H9 (cell line): ENCODE measurements around the gene MRPS16. TPM values are rescaled to one million over a fixed set of nuclear protein-coding genes. Genes with fewer than 3 reads are reported as not detected.

ENCODE experiments used
- DNase-seq: peaks from one replicate; pipeline ENCODE4 v3.0.0-alpha.2; 2017
- H2AFZ ChIP-seq: one replicate; pipeline ENCODE4 v1.6.1; 2013; ENCODE audit warnings: mild to moderate bottlenecking, low read length, control low read depth, moderate library complexity
- H2AK5ac ChIP-seq: 2 replicates; pipeline ENCODE4 v1.6.1; 2013; ENCODE audit warnings: low read length, control low read depth, mixed read lengths; ENCODE audit not compliant: insufficient read length
- H2BK120ac ChIP-seq: one replicate; pipeline ENCODE4 v1.6.1; 2013; ENCODE audit warnings: low read depth, mild to moderate bottlenecking, low read length, control low read depth, inconsistent platforms; ENCODE audit not compliant: poor library complexity, severe bottlenecking
- H2BK12ac ChIP-seq: 2 replicates; pipeline ENCODE4 v1.6.1; 2013; ENCODE audit warnings: low read length, control low read depth, mixed read lengths, low read depth; ENCODE audit not compliant: insufficient read length
- H2BK15ac ChIP-seq: 2 replicates; pipeline ENCODE4 v1.6.1; 2013; ENCODE audit warnings: low read depth, low read length, control low read depth
- H2BK20ac ChIP-seq: one replicate; pipeline ENCODE4 v1.6.1; 2013; ENCODE audit warnings: low read depth, mild to moderate bottlenecking, low read length, control low read depth, inconsistent platforms; ENCODE audit not compliant: poor library complexity, severe bottlenecking
- H2BK5ac ChIP-seq: 2 replicates; pipeline ENCODE4 v1.6.1; 2013; ENCODE audit warnings: low read length, control low read depth, mixed read lengths; ENCODE audit not compliant: insufficient read length
- H3K14ac ChIP-seq: 2 replicates; pipeline ENCODE4 v1.6.1; 2013; ENCODE audit warnings: low read length, control low read depth; ENCODE audit not compliant: insufficient read depth
- H3K18ac ChIP-seq: 2 replicates; pipeline ENCODE4 v1.6.1; 2013; ENCODE audit warnings: low read depth, mild to moderate bottlenecking, mixed read lengths, low read length, control low read depth; ENCODE audit not compliant: insufficient read length
- H3K23ac ChIP-seq: 2 replicates; pipeline ENCODE4 v1.6.1; 2013; ENCODE audit warnings: low read length, control low read depth, mixed read lengths, low read depth; ENCODE audit not compliant: insufficient read length
- H3K23me2 ChIP-seq: 2 replicates; pipeline ENCODE4 v1.6.1; 2013; ENCODE audit warnings: low read depth, mild to moderate bottlenecking, mixed read lengths, low read length, control low read depth; ENCODE audit not compliant: insufficient read length, poor library complexity, severe bottlenecking
- H3K27ac ChIP-seq: 2 replicates; pipeline ENCODE4 v1.5.1; 2013; ENCODE audit warnings: low read length, control low read depth, mixed read lengths, low read depth; ENCODE audit not compliant: insufficient read length
- H3K27me3 ChIP-seq: 2 replicates; pipeline ENCODE4 v1.6.1; 2013; ENCODE audit warnings: low read length, control low read depth, inconsistent platforms; ENCODE audit not compliant: insufficient read depth
- H3K4ac ChIP-seq: 2 replicates; pipeline ENCODE4 v1.6.1; 2013; ENCODE audit warnings: low read depth, mild to moderate bottlenecking, control low read depth, inconsistent platforms, low read length, moderate library complexity
- H3K4me1 ChIP-seq: 2 replicates; pipeline ENCODE4 v1.6.1; 2013; ENCODE audit warnings: low read length, control low read depth, inconsistent platforms; ENCODE audit not compliant: insufficient read depth
- H3K4me2 ChIP-seq: 2 replicates; pipeline ENCODE4 v1.6.1; 2013; ENCODE audit warnings: low read length, control low read depth, mixed read lengths; ENCODE audit not compliant: insufficient read length, insufficient read depth
- H3K56ac ChIP-seq: 2 replicates; pipeline ENCODE4 v1.6.1; 2013; ENCODE audit warnings: low read depth, mild to moderate bottlenecking, mixed read lengths, low read length, control low read depth; ENCODE audit not compliant: insufficient read length
- H3K79me1 ChIP-seq: 2 replicates; pipeline ENCODE4 v1.6.1; 2013; ENCODE audit warnings: low read depth, mild to moderate bottlenecking, moderate library complexity, low read length, control low read depth, inconsistent platforms; ENCODE audit not compliant: insufficient read depth, poor library complexity, severe bottlenecking
- H3K79me2 ChIP-seq: 2 replicates; pipeline ENCODE4 v1.6.1; 2013; ENCODE audit warnings: low read length, control low read depth, inconsistent platforms; ENCODE audit not compliant: insufficient read depth
- H3K9ac ChIP-seq: 2 replicates; pipeline ENCODE4 v1.6.1; 2013; ENCODE audit warnings: low read length, control low read depth, mixed read lengths; ENCODE audit not compliant: insufficient read length; ENCODE audit errors: extremely low read depth
- H3K9me3 ChIP-seq: one replicate; pipeline ENCODE4 v1.6.1; 2013; ENCODE audit warnings: low read depth, low read length, inconsistent platforms; ENCODE audit not compliant: control insufficient read depth
- H3T11ph ChIP-seq: one replicate; pipeline ENCODE4 v1.6.1; 2013; ENCODE audit warnings: mild to moderate bottlenecking, low read length, control low read depth, inconsistent platforms
- H4K20me1 ChIP-seq: one replicate; pipeline ENCODE4 v1.6.1; 2013; ENCODE audit not compliant: control insufficient read depth, insufficient read length, insufficient read depth
- H4K5ac ChIP-seq: 2 replicates; pipeline ENCODE4 v1.6.1; 2013; ENCODE audit warnings: low read depth, mild to moderate bottlenecking, mixed read lengths, low read length, control low read depth; ENCODE audit not compliant: insufficient read length
- H4K8ac ChIP-seq: replicated peaks from 2 replicates; pipeline ENCODE4 v1.6.1; 2013; ENCODE audit warnings: low read length, control low read depth, mixed read lengths, low read depth; ENCODE audit not compliant: insufficient read length
- H4K91ac ChIP-seq: 2 replicates; pipeline ENCODE4 v1.6.1; 2013; ENCODE audit warnings: low read depth, mild to moderate bottlenecking, moderate library complexity, mixed read lengths, low read length, control low read depth; ENCODE audit not compliant: insufficient read length
- H3K27ac Mint-ChIP-seq, 3 experiments: 2 replicates in 2 of 3; 3 replicates in 1 of 3; pipeline ENCODE4 v1.8.0; 2020 to 2021; ENCODE audit warnings: mixed read lengths in 3 of 3, mild to moderate bottlenecking in 1 of 3, moderate library complexity in 1 of 3
- H3K27me3 Mint-ChIP-seq: 2 replicates; pipeline ENCODE4 v1.8.0; 2021; ENCODE audit warnings: low read depth, mild to moderate bottlenecking, moderate library complexity, mixed read lengths
- H3K36me3 Mint-ChIP-seq, 3 experiments: 2 replicates in 2 of 3; 3 replicates in 1 of 3; pipeline ENCODE4 v1.8.0; 2020 to 2021; ENCODE audit warnings: low read depth in 3 of 3, mixed read lengths in 3 of 3; ENCODE audit not compliant: insufficient read depth in 1 of 3
- H3K4me1 Mint-ChIP-seq, 2 experiments: 2 replicates each; pipeline ENCODE4 v1.8.0; 2020; ENCODE audit warnings: mixed read lengths in 2 of 2
- H3K4me3 Mint-ChIP-seq, 2 experiments: 2 replicates in 1 of 2; 3 replicates in 1 of 2; pipeline ENCODE4 v1.8.0; 2020 to 2021; ENCODE audit warnings: mild to moderate bottlenecking in 2 of 2, mixed read lengths in 2 of 2, moderate library complexity in 1 of 2
- H3K9me3 Mint-ChIP-seq, 2 experiments: 2 replicates in 1 of 2; 3 replicates in 1 of 2; pipeline ENCODE4 v1.8.0; 2020; ENCODE audit warnings: mild to moderate bottlenecking in 2 of 2, mixed read lengths in 2 of 2, moderate library complexity in 1 of 2
- WGBS: extraction: QIAGEN DNeasy Blood & Tissue Kit; methylation state at CpG from one replicate; pipeline ENCODE4 v1.1.7; 2013; ENCODE audit warnings: missing lambda C conversion rate, low lambda C conversion rate, mixed read lengths; ENCODE audit not compliant: insufficient read length; ENCODE audit errors: extremely low coverage; 5-methylcytosine and 5-hydroxymethylcytosine counted together
- total RNA-seq: library from RNA; stranded (reverse); gene quantifications from 2 replicates; pipeline ENCODE4 v1.2.1, GENCODE V29; 2021
- TF ChIP-seq, protein P1 (sequence below): fragments of 200-600 bp; sonication (generic); conservative IDR thresholded peaks from 3 replicates; pipeline ENCODE4 v1.8.0; 2021; ENCODE audit warnings: antibody characterized with exemption, mild to moderate bottlenecking

MRPS16 gene
- total RNA-seq, 1 experiment from 2014 or later, result 122 TPM

DNA sequence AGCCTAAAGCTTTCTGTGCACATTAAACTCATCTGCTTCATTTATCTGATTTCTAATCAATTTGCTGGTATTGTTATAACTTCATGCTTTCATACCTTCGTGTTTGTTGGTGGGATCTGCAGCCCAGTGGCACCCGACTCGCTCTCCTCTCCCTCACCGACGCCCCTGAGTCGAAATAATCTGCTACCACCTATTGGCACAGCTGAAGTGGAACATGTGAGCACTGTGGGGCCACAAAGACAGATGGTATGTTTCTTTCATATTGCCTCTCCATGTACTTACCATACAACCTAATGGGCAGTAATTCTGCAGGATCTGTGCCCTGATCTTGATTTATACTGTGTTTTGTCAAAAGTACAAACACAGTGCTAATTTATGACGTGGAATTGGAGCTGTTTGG is 17.7 kb downstream of the MRPS16 start:
- no peaks in the 10 kb centered on the region for H4K20me1 ChIP-seq
- no peaks in the 10 kb centered on the region for H3K4me1 ChIP-seq
- H4K91ac ChIP-seq, result no peak overlapping the region
- H4K5ac ChIP-seq, result no peak overlapping the region
- Mint-ChIP-seq H3K9me3 (no peaks in the 10 kb centered on the region), H3K27me3 (no peaks in the 10 kb centered on the region), H3K4me1 (no peaks in the 10 kb centered on the region), H3K27ac (peak overlapping the region in 1 of 3 experiments; percentile 52; a peak in 1 of 7 replicates), H3K36me3 (peaks cover 4 to 24% (median 22%) of the 10 kb centered on the region in 3 experiments; a peak in 6 of 7 replicates), H3K4me3 (no peak overlapping the region)
- H2BK12ac ChIP-seq, result no peak overlapping the region
- no peak overlapping the region for H3K14ac ChIP-seq
- H2BK15ac ChIP-seq, result no peak overlapping the region
- no peak overlapping the region for H2AFZ ChIP-seq
- H2BK20ac ChIP-seq, result no peak overlapping the region
- H4K8ac ChIP-seq, result no peak overlapping the region
- H2BK5ac ChIP-seq, result no peak overlapping the region
- H3T11ph ChIP-seq, result no peak overlapping the region
- no peak overlapping the region for H3K4ac ChIP-seq
- no peak overlapping the region for H2BK120ac ChIP-seq
- H3K4me2 ChIP-seq, result no peak overlapping the region
- no peaks in the 10 kb centered on the region for H3K27me3 ChIP-seq
- H3K23ac ChIP-seq, result no peak overlapping the region
- no peak overlapping the region for H2AK5ac ChIP-seq
- no peaks in the 10 kb centered on the region for H3K79me1 ChIP-seq
- H3K27ac ChIP-seq, result no peak overlapping the region
- H3K9ac ChIP-seq, result no peak overlapping the region
- no peak overlapping the region for H3K18ac ChIP-seq
- no peak overlapping the region for H3K56ac ChIP-seq
- no CpG with 5 or more reads among the region's 7 CpGs for WGBS
- TF ChIP-seq, protein P1, sequence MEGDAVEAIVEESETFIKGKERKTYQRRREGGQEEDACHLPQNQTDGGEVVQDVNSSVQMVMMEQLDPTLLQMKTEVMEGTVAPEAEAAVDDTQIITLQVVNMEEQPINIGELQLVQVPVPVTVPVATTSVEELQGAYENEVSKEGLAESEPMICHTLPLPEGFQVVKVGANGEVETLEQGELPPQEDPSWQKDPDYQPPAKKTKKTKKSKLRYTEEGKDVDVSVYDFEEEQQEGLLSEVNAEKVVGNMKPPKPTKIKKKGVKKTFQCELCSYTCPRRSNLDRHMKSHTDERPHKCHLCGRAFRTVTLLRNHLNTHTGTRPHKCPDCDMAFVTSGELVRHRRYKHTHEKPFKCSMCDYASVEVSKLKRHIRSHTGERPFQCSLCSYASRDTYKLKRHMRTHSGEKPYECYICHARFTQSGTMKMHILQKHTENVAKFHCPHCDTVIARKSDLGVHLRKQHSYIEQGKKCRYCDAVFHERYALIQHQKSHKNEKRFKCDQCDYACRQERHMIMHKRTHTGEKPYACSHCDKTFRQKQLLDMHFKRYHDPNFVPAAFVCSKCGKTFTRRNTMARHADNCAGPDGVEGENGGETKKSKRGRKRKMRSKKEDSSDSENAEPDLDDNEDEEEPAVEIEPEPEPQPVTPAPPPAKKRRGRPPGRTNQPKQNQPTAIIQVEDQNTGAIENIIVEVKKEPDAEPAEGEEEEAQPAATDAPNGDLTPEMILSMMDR, result no peak
- DNase-seq, result no peak
- no peaks in the 10 kb centered on the region for H3K79me2 ChIP-seq
- H3K9me3 ChIP-seq, result no peaks in the 10 kb centered on the region
- no peaks in the 10 kb centered on the region for H3K23me2 ChIP-seq
